Posterior vena cava (tissue), 2 donors: ENCODE results near the gene CDC42BPB. TPM values are rescaled to one million over a fixed set of nuclear protein-coding genes. Genes with fewer than 3 reads are reported as not detected.
A peak's percentile ranks its signal among the peaks of the same experiment; 100 is the strongest.

Experiments used
- DNase-seq: peaks from one replicate; pipeline ENCODE4 v3.0.0-alpha.2; 2020; ENCODE audit warnings: low spot score
- intact Hi-C, 2 donors: fragments of 100-400 bp; cut with DNase I; formaldehyde crosslinking; loops; one replicate each; pipeline versions ENCODE4 v1.14.1 to v1.14.2; 2022 to 2023
- long read RNA-seq, 2 donors: library from polyadenylated mRNA; unstranded; transcript quantifications; one replicate each; pipeline ENCODE4 v2.0.0, GENCODE V29; 2020 to 2021
- total RNA-seq, 2 donors: library from RNA; stranded (reverse); fragmentation: NEBNext Ultra II Directional; extraction: Animal tissue kit (Norgen Biotek cat#: 25700); gene quantifications; one replicate each; pipeline ENCODE4 v1.2.1, GENCODE V29; 2021
- donor health status: DM: yes; HTN: yes; CAD: no.
- donor health status: DM: yes; HTN: yes; CAD: no.

CDC42BPB gene
- 10 to 100 TPM; 81.1 to 89.3 TPM for total RNA-seq
- long read RNA-seq, donor 1, partial matches to known transcripts: 10 of 11 reads
- long read RNA-seq, donor 1, other reads (novel, unspliced or antisense): 1 of 11 reads
- long read RNA-seq, donor 2, partial matches to known transcripts: 10 of 11 reads
- long read RNA-seq, donor 2, other reads (novel, unspliced or antisense): 1 of 11 reads

GRCh38 chr14:103057372-103058163 is at the start of gene CDC42BPB:
CDC42BPB (minus strand) TSS chr14:103057549; CDS start chr14:103057173, 376 bp downstream.
- peak; percentile 95 for DNase-seq
- intact Hi-C loops: loop anchor here in 1 of 2 donors (5.0 kb wide), 1 partner anchor 35 kb away; no protein-coding TSS in a partner anchor

GRCh38 chr14:103105580-103106150 is 48.3 kb upstream of the CDC42BPB start:
- no peak for DNase-seq

GRCh38 chr14:103104654-103105452 is 47.5 kb upstream of the CDC42BPB start:
- no peak for DNase-seq

More at GRCh38 chr14:103105580-103106150, 48.3 kb upstream of the CDC42BPB start:
- intact Hi-C loops: loop anchor here (2.0 to 5.0 kb wide), 3 partner anchors 72 to 187 kb away; no protein-coding TSS in a partner anchor

GRCh38 chr14:103104389-103104653 is 47.0 kb upstream of the CDC42BPB start:
- intact Hi-C loops: loop anchor here in 1 of 2 donors (2.0 kb wide), 1 partner anchor 82 kb away; no protein-coding TSS in a partner anchor
- DNase-seq: no peak

More at GRCh38 chr14:103104654-103105452, 47.5 kb upstream of the CDC42BPB start:
- intact Hi-C loops: loop anchor here (2.0 to 5.0 kb wide), 3 partner anchors 72 to 187 kb away; no protein-coding TSS in a partner anchor

- no peak for DNase-seq
Measured at GRCh38 chr14:103103461-103104388, 46.4 kb upstream of the CDC42BPB start.

GRCh38 chr14:103102689-103103260 is 45.4 kb upstream of the CDC42BPB start:
- DNase-seq: no peak
- intact Hi-C loops: no loop called here

More at GRCh38 chr14:103103461-103104388, 46.4 kb upstream of the CDC42BPB start:
- intact Hi-C loops: loop anchor here in 1 of 2 donors (2.0 kb wide), 1 partner anchor 83 kb away; no protein-coding TSS in a partner anchor

- intact Hi-C loops: no loop called here
- DNase-seq: no peak
Measured at GRCh38 chr14:103101963-103102688, 44.8 kb upstream of the CDC42BPB start.

DNA sequence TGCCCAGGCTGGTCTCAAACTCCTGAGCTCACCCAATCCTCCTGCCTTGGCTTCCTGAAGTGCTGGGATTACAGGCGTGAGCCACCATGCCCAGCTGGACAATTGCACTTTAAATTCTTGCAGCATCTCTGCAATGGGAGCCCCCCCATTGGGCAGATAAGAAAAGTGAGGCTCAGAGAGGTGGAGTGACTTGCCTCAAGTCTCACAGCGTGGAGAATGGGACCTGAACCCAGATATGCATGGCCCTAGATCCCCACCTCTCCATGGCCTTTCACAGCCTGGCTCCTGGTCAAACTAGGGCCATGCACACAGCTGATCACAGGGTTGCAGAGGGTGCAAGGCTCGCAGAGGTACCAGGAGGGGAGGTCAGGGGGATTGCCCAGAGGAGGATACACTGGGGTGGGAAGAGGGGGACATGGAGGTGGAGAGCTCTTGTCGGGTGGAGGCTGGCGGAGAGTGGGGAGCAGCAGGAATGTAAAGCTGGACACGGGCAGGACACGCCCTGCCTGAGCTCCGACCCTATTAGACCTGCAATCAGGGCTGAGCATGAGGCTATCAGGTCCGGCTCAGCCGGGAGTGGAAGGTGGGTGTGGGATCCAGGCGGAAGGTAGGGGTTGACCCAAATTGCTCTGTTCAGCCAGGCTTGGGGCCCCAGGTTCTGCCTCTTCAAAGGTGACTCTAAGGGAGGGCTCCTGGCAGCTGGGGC is 44.1 kb upstream of the CDC42BPB start:
- DNase-seq: no peak
- intact Hi-C loops: no loop called here

- intact Hi-C loops: loop anchor here in 1 of 2 donors (1.0 kb wide), 1 partner anchor 37 kb away; no protein-coding TSS in a partner anchor
- DNase-seq: no peak
Measured at GRCh38 chr14:103100281-103101121, 43.2 kb upstream of the CDC42BPB start.

GRCh38 chr14:103099733-103100280 is 42.5 kb upstream of the CDC42BPB start:
- DNase-seq: no peak
- intact Hi-C loops: loop anchor here in 1 of 2 donors (1.0 kb wide), 1 partner anchor 37 kb away; no protein-coding TSS in a partner anchor

- intact Hi-C loops: no loop called here
- DNase-seq: no peak
Measured at GRCh38 chr14:103099081-103099732, 41.9 kb upstream of the CDC42BPB start.

GRCh38 chr14:103097994-103098957 is 40.9 kb upstream of the CDC42BPB start:
- DNase-seq: no peak
- intact Hi-C loops: no loop called here

- no peak for DNase-seq
- intact Hi-C loops: no loop called here
Measured at GRCh38 chr14:103097244-103097993, 40.1 kb upstream of the CDC42BPB start.
